HUES6 (cell line): ENCODE results near the gene DCAF11.

Experiments used
- H3K27ac ChIP-seq: 2 replicates; pipeline ENCODE4 v1.7.0; 2013; ENCODE audit warnings: low read depth, mild to moderate bottlenecking, low read length, inconsistent platforms
- H3K27me3 ChIP-seq: 2 replicates; pipeline ENCODE4 v1.6.1; 2013; ENCODE audit warnings: low read length; ENCODE audit not compliant: control insufficient read depth, insufficient read depth
- H3K36me3 ChIP-seq: 2 replicates; pipeline ENCODE4 v1.6.1; 2013; ENCODE audit warnings: low read length; ENCODE audit not compliant: control insufficient read depth, insufficient read depth
- H3K4me1 ChIP-seq: 2 replicates; pipeline ENCODE4 v1.6.1; 2013; ENCODE audit warnings: low read length; ENCODE audit not compliant: control insufficient read depth, insufficient read depth
- H3K4me3 ChIP-seq: 2 replicates; pipeline ENCODE4 v1.5.1; 2013; ENCODE audit warnings: low read depth, low read length
- H3K9ac ChIP-seq: one replicate; pipeline ENCODE4 v1.6.1; 2013; ENCODE audit warnings: mild to moderate bottlenecking, low read length
- H3K9me3 ChIP-seq: 2 replicates; pipeline ENCODE4 v1.6.1; 2013; ENCODE audit warnings: low read depth, low read length; ENCODE audit not compliant: control insufficient read depth, insufficient read depth

Gene DCAF11

GRCh38 chr14:24071836-24072430, 42.6 kb upstream of the DCAF11 start:
- no peaks in the 10 kb centered on the region for H3K9me3 ChIP-seq
- H3K36me3 ChIP-seq, result no peaks in the 10 kb centered on the region
- H3K9ac ChIP-seq, result no peak overlapping the region
- no peaks in the 10 kb centered on the region for H3K4me1 ChIP-seq
- no peak overlapping the region for H3K27ac ChIP-seq
- peaks cover 14% of the 10 kb centered on the region; the same call in 1 of the 2 replicates for H3K27me3 ChIP-seq
- no peak overlapping the region for H3K4me3 ChIP-seq

- no peak overlapping the region for H3K27ac ChIP-seq
- no peaks in the 10 kb centered on the region for H3K9me3 ChIP-seq
- H3K4me1 ChIP-seq, result no peaks in the 10 kb centered on the region
Measured at GRCh38 chr14:24072436-24072835, 42.1 kb upstream of the DCAF11 start.

GRCh38 chr14:24072881-24073877, 41.4 kb upstream of the DCAF11 start:
- Histone ChIP-seq H3K4me3 (no peak overlapping the region), H3K27ac (no peak overlapping the region), H3K9me3 (no peaks in the 10 kb centered on the region), H3K4me1 (no peaks in the 10 kb centered on the region; the same call in 1 of the 2 replicates), H3K36me3 (no peaks in the 10 kb centered on the region), H3K27me3 (peaks cover 14% of the 10 kb centered on the region; the same call in 1 of the 2 replicates), H3K9ac (no peak overlapping the region)

More at GRCh38 chr14:24072436-24072835, 42.1 kb upstream of the DCAF11 start:
- no peak overlapping the region for H3K4me3 ChIP-seq
- H3K36me3 ChIP-seq, result no peaks in the 10 kb centered on the region
- no peak overlapping the region for H3K9ac ChIP-seq
- H3K27me3 ChIP-seq, result peaks cover 14% of the 10 kb centered on the region; the same call in 1 of the 2 replicates

- Histone ChIP-seq H3K27ac (no peak overlapping the region), H3K4me1 (peaks cover 7% of the 10 kb centered on the region), H3K9ac (no peak overlapping the region)
Measured at GRCh38 chr14:24074625-24075484, 39.7 kb upstream of the DCAF11 start.

GRCh38 chr14:24075485-24076301, 38.9 kb upstream of the DCAF11 start:
- Histone ChIP-seq H3K4me3 (no peak overlapping the region), H3K27me3 (peaks cover 8% of the 10 kb centered on the region; the same call in 1 of the 2 replicates), H3K4me1 (peaks cover 15% of the 10 kb centered on the region), H3K9ac (no peak overlapping the region), H3K27ac (no peak overlapping the region), H3K36me3 (no peaks in the 10 kb centered on the region), H3K9me3 (no peaks in the 10 kb centered on the region)

More at GRCh38 chr14:24074625-24075484, 39.7 kb upstream of the DCAF11 start:
- Histone ChIP-seq H3K27me3 (peaks cover 12% of the 10 kb centered on the region; the same call in 1 of the 2 replicates), H3K4me3 (no peak overlapping the region), H3K36me3 (no peaks in the 10 kb centered on the region), H3K9me3 (no peaks in the 10 kb centered on the region)

- H3K4me1 ChIP-seq, result peaks cover 17% of the 10 kb centered on the region
- no peak overlapping the region for H3K9ac ChIP-seq
- H3K36me3 ChIP-seq, result no peaks in the 10 kb centered on the region
- no peak overlapping the region for H3K4me3 ChIP-seq
- no peak overlapping the region for H3K27ac ChIP-seq
- H3K9me3 ChIP-seq, result no peaks in the 10 kb centered on the region
- H3K27me3 ChIP-seq, result peaks cover 5% of the 10 kb centered on the region; the same call in 1 of the 2 replicates
Measured at GRCh38 chr14:24076302-24076601, 38.3 kb upstream of the DCAF11 start.

GRCh38 chr14:24077086-24077485, 37.5 kb upstream of the DCAF11 start:
- Histone ChIP-seq H3K27me3 (peaks cover 10% of the 10 kb centered on the region), H3K9me3 (no peaks in the 10 kb centered on the region), H3K9ac (no peak overlapping the region), H3K4me3 (no peak overlapping the region), H3K27ac (no peak overlapping the region), H3K36me3 (no peaks in the 10 kb centered on the region), H3K4me1 (peaks cover 22% of the 10 kb centered on the region)

- Histone ChIP-seq H3K27ac (no peak overlapping the region), H3K4me3 (no peak overlapping the region), H3K36me3 (no peaks in the 10 kb centered on the region), H3K4me1 (peaks cover 25% of the 10 kb centered on the region), H3K27me3 (peaks cover 21% of the 10 kb centered on the region), H3K9ac (no peak overlapping the region), H3K9me3 (no peaks in the 10 kb centered on the region)
Measured at GRCh38 chr14:24078146-24078545, 36.4 kb upstream of the DCAF11 start.

- Histone ChIP-seq H3K4me3 (no peak overlapping the region), H3K27me3 (peaks cover 36% of the 10 kb centered on the region)
Measured at GRCh38 chr14:24079491-24080141, 35.0 kb upstream of the DCAF11 start.

GRCh38 chr14:24080142-24080530, 34.4 kb upstream of the DCAF11 start:
- H3K36me3 ChIP-seq, result no peaks in the 10 kb centered on the region
- H3K27me3 ChIP-seq, result peaks cover 37% of the 10 kb centered on the region
- H3K4me3 ChIP-seq, result no peak overlapping the region
- H3K9me3 ChIP-seq, result no peaks in the 10 kb centered on the region
- peaks cover 25% of the 10 kb centered on the region for H3K4me1 ChIP-seq
- H3K27ac ChIP-seq, result no peak overlapping the region
- H3K9ac ChIP-seq, result no peak overlapping the region

More at GRCh38 chr14:24079491-24080141, 35.0 kb upstream of the DCAF11 start:
- no peaks in the 10 kb centered on the region for H3K9me3 ChIP-seq
- no peak overlapping the region for H3K9ac ChIP-seq
- peaks cover 25% of the 10 kb centered on the region for H3K4me1 ChIP-seq
- no peak overlapping the region for H3K27ac ChIP-seq
- no peaks in the 10 kb centered on the region for H3K36me3 ChIP-seq
